HG03159 (cell line): Measurements from ENCODE around the gene ZNF346.

Experiments
- ATAC-seq: cut with Tn5 transposase; IDR thresholded peaks from one replicate; pipeline ENCODE4 v1.9.1; 2021; ENCODE audit warnings: mild to moderate bottlenecking, moderate library complexity; ENCODE audit not compliant: unreplicated experiment

Gene ZNF346

GRCh38 chr5:177113566-177114424 is 91.3 kb downstream of the ZNF346 start:
- ATAC-seq, result peak; percentile 52

DNA sequence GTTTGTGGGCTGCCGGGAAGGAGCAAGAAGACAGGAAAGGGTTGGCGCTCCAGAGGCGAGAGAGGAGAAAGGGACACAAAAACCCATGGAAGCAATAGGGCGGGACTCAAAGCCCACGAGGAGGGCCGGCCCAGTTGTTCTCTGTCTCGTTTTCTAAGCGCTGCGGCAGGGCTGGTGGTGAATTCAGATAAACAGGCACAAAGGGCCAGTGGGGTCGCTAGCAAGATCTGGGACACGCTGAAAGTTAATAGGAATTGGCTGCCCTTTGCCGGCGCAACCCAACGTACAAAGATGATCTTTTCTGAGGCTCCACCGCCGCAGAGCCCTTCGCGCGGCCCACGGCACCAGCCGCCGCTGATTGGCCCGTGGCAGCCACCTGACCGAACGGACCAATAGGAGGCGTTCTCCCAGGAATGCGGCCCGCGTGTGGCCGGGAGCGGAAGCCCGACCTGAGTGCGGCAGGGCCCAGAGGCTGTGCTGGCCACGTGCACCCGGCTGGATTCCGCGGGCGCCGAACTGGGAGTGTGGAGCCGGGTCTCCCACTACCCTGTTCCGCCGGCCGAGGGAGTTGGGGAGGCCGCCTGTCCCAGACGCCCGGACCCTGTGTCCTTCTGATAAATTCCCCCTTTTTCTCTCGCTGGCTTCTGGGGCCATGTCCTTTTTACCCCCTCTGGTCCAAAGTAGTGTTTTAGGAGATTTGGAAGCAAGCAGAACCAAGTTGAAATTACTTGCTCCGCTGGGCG is 94.3 kb downstream of the ZNF346 start:
- ATAC-seq, result peak; percentile 65

- ATAC-seq, result no peak
Observed at GRCh38 chr5:177117441-177118045, 95.0 kb downstream of the ZNF346 start.

DNA sequence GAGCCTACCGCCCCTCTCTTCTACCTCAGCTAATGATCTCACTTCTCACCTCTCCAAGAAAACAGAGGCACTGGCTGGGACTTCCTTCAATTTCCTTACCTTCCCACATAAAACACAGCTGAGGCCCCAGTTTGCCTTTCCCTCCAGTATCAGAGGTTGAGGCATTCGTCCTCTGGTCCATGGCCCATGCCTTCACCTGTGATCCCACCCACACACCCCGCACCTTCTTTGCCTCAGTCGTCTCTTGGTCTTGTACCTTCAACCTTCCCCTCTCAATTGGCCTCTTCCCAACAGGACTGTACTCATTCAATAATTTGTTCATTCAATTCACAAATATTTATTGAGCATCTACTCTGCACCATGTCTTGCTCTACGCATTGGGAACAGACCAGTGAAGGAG is 100.1 kb downstream of the ZNF346 start:
- ATAC-seq, result no peak

- no peak for ATAC-seq
Observed at GRCh38 chr5:177123789-177124485, 101.4 kb downstream of the ZNF346 start.

DNA sequence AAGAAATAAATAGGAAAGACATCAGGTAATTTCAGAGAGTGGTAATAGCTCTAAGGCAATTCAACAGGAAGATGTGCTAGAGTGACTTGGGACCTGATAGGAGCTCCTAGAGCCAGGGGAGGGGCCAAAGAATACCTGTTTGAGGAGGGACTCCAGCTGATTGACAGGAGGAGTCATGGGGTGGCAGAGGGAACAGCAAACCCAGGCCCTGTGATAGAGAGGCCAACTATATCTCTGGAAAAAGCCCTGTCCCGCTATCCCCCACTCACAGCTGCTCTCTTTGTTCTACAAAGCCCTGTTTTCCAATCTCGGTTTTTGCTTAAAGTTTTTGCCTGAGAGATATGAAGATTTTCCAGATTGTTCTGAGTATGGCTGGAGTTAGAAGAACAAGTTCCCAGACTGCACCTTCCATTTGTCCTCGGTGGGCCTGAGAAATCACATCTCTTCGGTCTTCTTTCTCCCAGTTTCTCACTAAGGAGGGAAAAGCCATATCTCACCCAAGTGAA is 102.0 kb downstream of the ZNF346 start:
- no peak for ATAC-seq

GRCh38 chr5:177126771-177127170 is 104.3 kb downstream of the ZNF346 start:
- no peak for ATAC-seq

DNA sequence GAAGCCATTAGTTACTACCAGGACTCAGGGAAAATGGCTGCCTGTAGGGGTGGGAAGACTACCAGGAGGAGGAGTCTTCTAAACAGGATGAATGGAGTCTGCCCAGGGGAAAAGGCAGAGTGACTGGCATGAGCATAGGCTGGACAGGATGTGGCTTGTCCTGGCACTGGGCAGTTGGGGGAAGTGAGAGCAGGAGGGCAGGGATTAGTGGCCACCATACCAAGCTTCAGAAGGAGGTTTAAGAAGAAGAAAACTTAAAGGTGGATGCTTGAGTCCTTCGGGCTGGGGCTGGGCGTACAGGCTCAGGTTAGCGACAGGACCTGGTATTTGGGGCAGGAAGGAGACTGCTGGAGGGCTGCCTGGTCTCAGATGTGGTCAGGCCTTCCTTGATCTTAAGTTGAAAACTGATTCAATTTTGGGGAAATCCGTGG is 106.1 kb downstream of the ZNF346 start:
- ATAC-seq, result no peak

DNA sequence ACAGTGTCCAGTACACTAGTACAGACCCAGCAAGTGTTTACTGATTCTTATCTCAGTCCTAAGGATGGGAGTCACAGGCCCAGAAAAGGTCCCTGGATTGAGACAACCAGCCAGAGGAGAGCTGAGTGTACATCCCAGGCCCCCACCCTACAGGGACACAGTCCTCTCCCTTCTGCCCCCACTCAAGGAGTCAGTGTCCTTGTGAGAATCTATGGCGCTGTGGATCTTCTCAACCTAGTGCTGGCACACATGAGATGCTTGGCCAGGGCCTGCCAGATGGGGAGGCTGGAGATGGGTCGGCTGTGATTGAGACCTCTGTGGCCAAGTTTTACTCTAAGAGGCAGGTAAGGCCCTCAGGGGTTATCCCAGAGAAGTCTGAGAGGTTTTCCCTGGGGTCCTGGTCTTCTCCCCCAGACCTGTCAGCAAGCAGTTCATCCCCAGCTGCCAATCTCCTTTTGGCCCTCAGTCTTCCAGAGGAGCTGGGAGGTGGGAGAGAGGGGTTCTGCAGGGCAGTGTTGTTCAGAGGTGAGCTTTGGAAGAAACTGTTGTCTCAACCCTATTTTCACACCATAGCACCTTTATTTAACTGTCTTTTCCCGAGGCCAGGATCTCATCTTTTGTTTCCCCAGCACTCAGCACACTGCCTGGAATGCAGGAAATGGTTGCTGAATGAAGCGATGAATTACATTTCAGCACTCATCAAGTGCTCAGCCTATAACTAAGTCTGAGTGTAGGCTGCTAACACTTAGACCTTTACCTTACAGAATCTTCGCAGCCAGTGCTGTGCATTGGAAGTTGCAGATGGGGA is 107.9 kb downstream of the ZNF346 start:
- ATAC-seq, result no peak
